Measurements from ENCODE around the gene IGLL5. TPM values are rescaled to one million over a fixed set of nuclear protein-coding genes. Genes with fewer than 3 reads are reported as not detected.

The IGLL5 gene
- total and polyA plus RNA-seq, 2 donors (not counting 3 experiments of a cell fraction or from before 2014, with no cell fraction given): not detected

- no peak for DNase-seq (ENCODE audit: low read depth, low spot score)
- dilution Hi-C loops (cut with MboI; ENCODE audit: extremely low pct_ligation_motif_present, low sequenced_read_pairs): no loop called here
- ChIA-PET CTCF (no interaction called here), POLR2A (no interaction called here)
- FAIRE-seq: no peak
- TF ChIP-seq POLR2AphosphoS5 (IDR thresholded peaks at IDR 0.05; ENCODE audit: insufficient read depth, low read depth, low read length): no peak
- no peak for TF ChIP-seq POLR2A (IDR thresholded peaks at IDR 0.05; ENCODE audit: low read depth, low read length)
- Histone ChIP-seq H2AFZ (ENCODE audit: low read depth, low read length) (no peak overlapping the region), H3K9ac (replicated peaks; ENCODE audit: extremely low read depth, insufficient read depth, low read length) (no peak overlapping the region), H3K4me3 (replicated peaks in 1 of 3; ENCODE audit: insufficient read depth in 1 of 3, low read depth in 1 of 3, low read length in 3 of 3) (no peak overlapping the region), H3K36me3 (ENCODE audit: control insufficient read depth in 2 of 2, extremely low read depth in 1 of 2, insufficient read depth in 2 of 2, low read length in 2 of 2) (no peaks in the 10 kb centered on the region), H3K27ac (ENCODE audit: insufficient read depth, low read depth, low read length) (no peak overlapping the region), H3K4me2 (ENCODE audit: insufficient read depth, low read length) (no peak overlapping the region), H3K27me3 (ENCODE audit: control insufficient read depth in 2 of 2, insufficient read depth in 2 of 2, low read length in 2 of 2) (peaks cover 0 to 2% of the 10 kb centered on the region in 2 experiments), H3K79me2 (ENCODE audit: control insufficient read depth, insufficient read depth, low read length) (no peaks in the 10 kb centered on the region), H3K9me1 (replicated peaks; ENCODE audit: control insufficient read depth, extremely low read depth, insufficient read depth, low read length) (no peaks in the 10 kb centered on the region), H3K4me1 (ENCODE audit: control insufficient read depth, extremely low read depth, insufficient read depth, low read length) (no peaks in the 10 kb centered on the region), H3K9me3 (replicated peaks; ENCODE audit: control insufficient read depth, insufficient read depth, low read length) (no peaks in the 10 kb centered on the region), H4K20me1 (replicated peaks; ENCODE audit: control insufficient read depth, extremely low read depth, insufficient read depth, low read length) (no peaks in the 10 kb centered on the region)
- intact Hi-C loops (cut with micrococcal nuclease): no loop called here
- no TSS peak for BruUV-seq (replicated peaks)
These were observed 23.9 kb downstream of the IGLL5 start for GRCh38 chr22:22911327-22912134.

DNA sequence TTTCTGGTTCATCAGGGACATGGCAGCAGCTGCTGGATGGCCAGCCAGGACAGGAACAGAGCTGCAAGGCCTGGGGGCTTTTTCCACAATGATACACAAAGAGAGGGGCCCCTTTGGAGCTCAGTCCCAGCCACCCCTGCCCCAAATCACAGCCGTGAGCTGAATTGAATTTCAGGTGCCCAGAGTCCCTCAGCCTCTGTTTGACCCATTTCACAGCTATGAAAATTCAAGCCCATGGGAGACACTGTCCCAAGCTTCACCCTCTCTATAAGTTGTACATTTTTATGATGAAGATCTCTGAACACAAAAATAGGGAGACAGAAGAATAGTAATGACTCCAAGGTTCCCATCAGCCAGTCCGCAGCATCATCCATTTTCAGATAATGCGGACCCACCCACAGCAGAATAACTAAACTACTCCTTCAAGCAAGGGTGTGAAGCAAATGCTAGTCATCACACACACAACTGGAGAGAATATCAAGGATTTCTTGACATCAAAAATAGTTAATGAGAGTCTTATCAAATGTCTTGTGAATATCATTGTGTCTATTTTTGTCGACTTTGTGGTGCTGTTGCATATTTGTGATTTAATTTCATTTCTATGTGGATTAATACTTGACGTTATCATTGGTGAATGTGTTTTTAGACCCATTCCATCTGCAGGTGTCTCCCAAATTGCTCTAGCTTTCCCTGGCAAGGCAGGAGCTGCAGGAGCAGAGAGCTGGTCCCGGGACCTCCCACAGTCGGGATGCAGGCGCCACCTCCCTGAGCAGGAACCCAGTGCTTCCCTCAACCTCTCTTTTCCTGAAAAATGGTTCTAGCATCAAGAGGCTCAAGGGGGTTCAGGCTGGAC is 24.7 kb downstream of the IGLL5 start:
- CTCF ChIA-PET: interaction anchor here (1.3 kb wide), 1 partner anchor 28 kb away, joined by 3 read pairs; no protein-coding TSS in a partner anchor
- no peaks in the 10 kb centered on the region for H4K20me1 ChIP-seq (replicated peaks; ENCODE audit: control insufficient read depth, extremely low read depth, insufficient read depth, low read length)
- H3K4me3 ChIP-seq (replicated peaks in 1 of 3; ENCODE audit: insufficient read depth in 1 of 3, low read depth in 1 of 3, low read length in 3 of 3): no peak overlapping the region
- no peak for DNase-seq (ENCODE audit: low read depth, low spot score)
- H2AFZ ChIP-seq (ENCODE audit: low read depth, low read length): no peak overlapping the region
- no peaks in the 10 kb centered on the region for H3K9me3 ChIP-seq (replicated peaks; ENCODE audit: control insufficient read depth, insufficient read depth, low read length)
- dilution Hi-C loops (cut with MboI; ENCODE audit: extremely low pct_ligation_motif_present, low sequenced_read_pairs) (no loop called here), intact Hi-C loops (cut with micrococcal nuclease) (no loop called here)
- H3K27ac ChIP-seq (ENCODE audit: insufficient read depth, low read depth, low read length): no peak overlapping the region
- H3K4me2 ChIP-seq (ENCODE audit: insufficient read depth, low read length): no peak overlapping the region
- H3K27me3 ChIP-seq (ENCODE audit: control insufficient read depth in 2 of 2, insufficient read depth in 2 of 2, low read length in 2 of 2): peaks cover 0 to 2% of the 10 kb centered on the region in 2 experiments
- no peaks in the 10 kb centered on the region for H3K9me1 ChIP-seq (replicated peaks; ENCODE audit: control insufficient read depth, extremely low read depth, insufficient read depth, low read length)
- TF ChIP-seq CTCF (IDR thresholded peaks at IDR 0.05; ENCODE audit: extremely low read depth in 1 of 2, insufficient read depth in 1 of 2, low read depth in 1 of 2, low read length in 2 of 2) (no peak), GATA2 (IDR thresholded peaks at IDR 0.05; ENCODE audit: insufficient read depth, insufficient read length, low read depth, low read length) (no peak), MYC (IDR thresholded peaks at IDR 0.05; ENCODE audit: low read depth, low read length) (no peak), POLR2AphosphoS5 (IDR thresholded peaks at IDR 0.05; ENCODE audit: insufficient read depth, low read depth, low read length) (no peak), MAX (IDR thresholded peaks at IDR 0.05; ENCODE audit: insufficient read depth, insufficient read length) (no peak), POLR2A (IDR thresholded peaks at IDR 0.05; ENCODE audit: low read depth, low read length) (no peak), JUN (IDR thresholded peaks at IDR 0.05; ENCODE audit: borderline replicate concordance, insufficient read depth, insufficient read length, low read depth) (no peak), FOS (IDR thresholded peaks at IDR 0.05; ENCODE audit: borderline replicate concordance, insufficient read depth, low read length) (no peak), EZH2 (IDR thresholded peaks at IDR 0.05; ENCODE audit: borderline replicate concordance, low read depth, low read length, severe bottlenecking) (no peak)
- BruUV-seq (replicated peaks): no TSS peak
- no peak overlapping the region for H3K9ac ChIP-seq (replicated peaks; ENCODE audit: extremely low read depth, insufficient read depth, low read length)
- FAIRE-seq: no peak
- POLR2A ChIA-PET: no interaction called here
- H3K36me3 ChIP-seq (ENCODE audit: control insufficient read depth in 2 of 2, extremely low read depth in 1 of 2, insufficient read depth in 2 of 2, low read length in 2 of 2): no peaks in the 10 kb centered on the region
- no peaks in the 10 kb centered on the region for H3K79me2 ChIP-seq (ENCODE audit: control insufficient read depth, insufficient read depth, low read length)
- H3K4me1 ChIP-seq (ENCODE audit: control insufficient read depth, extremely low read depth, insufficient read depth, low read length): no peaks in the 10 kb centered on the region

All from endothelial cell of umbilical vein (primary cell).